A549 (cell line): ENCODE measurements around the gene LIN28A. TPM values are rescaled to one million over a fixed set of nuclear protein-coding genes. Genes with fewer than 3 reads are reported as not detected.

ENCODE experiments used
- ATAC-seq, 2 experiments: fragments of 200-7000 bp in 1 of 2; fragments of >200 bp in 1 of 2; cut with Nextera tagmentation in 1 of 2; cut with Tn5 transposase in 1 of 2; 3 replicates each; pipeline versions ENCODE4 v1.8.0 to v1.9.1; 2018 to 2020; ENCODE audit warnings: mild to moderate bottlenecking in 1 of 2, moderate library complexity in 1 of 2
- CTCF ChIA-PET: fragments of 300-600 bp; sonication (Branson Sonifier 250); formaldehyde crosslinking; extraction: SDS; loops from one replicate; lab custom pipeline; 2021; ENCODE audit warnings: antibody characterized with exemption, inconsistent platforms; lab: Yijun Ruan, JAX
- POLR2A ChIA-PET: fragments of 350-600 bp; formaldehyde crosslinking; extraction: SDS; loops from one replicate; lab custom pipeline; 2021; ENCODE audit warnings: antibody characterized with exemption, inconsistent platforms; lab: Yijun Ruan, JAX
- DNase-seq, 2 experiments: peaks; one replicate each; pipeline versions ENCODE4 v3.0.0 to v3.0.0-alpha.2; 2011 to 2016; ENCODE audit warnings: low read depth in 1 of 2, low spot score in 1 of 2
- FAIRE-seq: peaks from 2 replicates; lab custom pipeline; 2011; peaks lifted over from hg19 to GRCh38; lab: Jason Lieb, UNC
- H3K27ac ChIP-seq, 2 experiments: fragments of >200 bp; sonication (Bioruptor Twin); formaldehyde crosslinking; 3 replicates each; pipeline ENCODE4 v1.5.1; 2016 to 2017
- H3K4me1 ChIP-seq: fragments of >200 bp; sonication (Bioruptor Twin); formaldehyde crosslinking; 3 replicates; pipeline ENCODE4 v1.6.1; 2016
- H3K4me2 ChIP-seq: fragments of >200 bp; sonication (Bioruptor Twin); formaldehyde crosslinking; 3 replicates; pipeline ENCODE4 v1.6.1; 2016
- H3K4me3 ChIP-seq: fragments of >200 bp; sonication (Bioruptor Twin); formaldehyde crosslinking; 3 replicates; pipeline ENCODE4 v1.5.1; 2016
- H3K9me3 ChIP-seq: fragments of >200 bp; sonication (Bioruptor Twin); formaldehyde crosslinking; 3 replicates; pipeline ENCODE4 v1.6.1; 2016
- CBX2 ChIP-seq: fragments of 200-600 bp; sonication (generic); IDR thresholded peaks from 2 replicates; pipeline ENCODE4 v1.6.1; 2016; ENCODE audit warnings: low read depth, mild to moderate bottlenecking, borderline replicate concordance
- FOXS1 ChIP-seq: fragments of 250-450 bp; sonication (Bioruptor Pico); IDR thresholded peaks from 2 replicates; pipeline ENCODE4 v1.5.0; 2020; ENCODE audit warnings: mild to moderate bottlenecking, moderate library complexity
- GATA3 ChIP-seq: IDR thresholded peaks from 2 replicates; pipeline ENCODE4 v1.6.1; 2012; ENCODE audit warnings: borderline replicate concordance
- HDAC2 ChIP-seq: fragments of 200-600 bp; sonication (generic); IDR thresholded peaks from 2 replicates; pipeline ENCODE4 v1.6.1; 2016
- HEYL ChIP-seq: fragments of 250-450 bp; sonication (Bioruptor Pico); IDR thresholded peaks from 2 replicates; pipeline ENCODE4 v1.8.0; 2021; ENCODE audit warnings: mild to moderate bottlenecking, moderate library complexity
- HOXA7 ChIP-seq: fragments of 250-450 bp; sonication (Bioruptor Pico); IDR thresholded peaks from 2 replicates; pipeline ENCODE4 v1.5.0; 2020; ENCODE audit warnings: mild to moderate bottlenecking, moderate library complexity
- HOXB5 ChIP-seq: fragments of 250-450 bp; sonication (Bioruptor Pico); IDR thresholded peaks from 2 replicates; pipeline ENCODE4 v1.5.0; 2020; ENCODE audit warnings: mild to moderate bottlenecking, moderate library complexity
- JUN ChIP-seq, 2 experiments: fragments of >200 bp; sonication (Bioruptor Twin); formaldehyde crosslinking; IDR thresholded peaks; 2 replicates in 1 of 2; 3 replicates in 1 of 2; pipeline ENCODE4 v1.6.1; 2016 to 2017
- KDM5A ChIP-seq: fragments of 200-600 bp; sonication (generic); IDR thresholded peaks from 2 replicates; pipeline ENCODE4 v1.6.1; 2016; ENCODE audit warnings: antibody characterized with exemption, mild to moderate bottlenecking
- NPAS2 ChIP-seq: fragments of 250-450 bp; sonication (Bioruptor Pico); IDR thresholded peaks from 2 replicates; pipeline ENCODE4 v1.8.0; 2022; ENCODE audit warnings: mild to moderate bottlenecking, moderate library complexity, borderline replicate concordance
- NR3C1 ChIP-seq: fragments of >200 bp; sonication (Bioruptor Twin); formaldehyde crosslinking; IDR thresholded peaks from 3 replicates; pipeline ENCODE4 v1.6.1; 2017
- RAD21 ChIP-seq, 2 experiments: fragments of >200 bp in 1 of 2; sonication (Bioruptor Twin) in 1 of 2; formaldehyde crosslinking in 1 of 2; IDR thresholded peaks in 1 of 2; conservative IDR thresholded peaks in 1 of 2; 2 replicates in 1 of 2; 3 replicates in 1 of 2; pipeline ENCODE4 v1.6.1; 2012 to 2018; ENCODE audit warnings: inconsistent platforms in 1 of 2
- RCOR1 ChIP-seq: fragments of 150-350 bp; IDR thresholded peaks from 2 replicates; pipeline ENCODE4 v1.6.1; 2014; ENCODE audit warnings: antibody characterized with exemption, low read length, low read depth
- RFX5 ChIP-seq: fragments of 450-650 bp; IDR thresholded peaks from 2 replicates; pipeline ENCODE4 v1.7.1; 2014; ENCODE audit warnings: antibody characterized with exemption, mild to moderate bottlenecking, moderate library complexity
- SMC3 ChIP-seq: fragments of >200 bp; sonication (Bioruptor Twin); formaldehyde crosslinking; IDR thresholded peaks from 3 replicates; pipeline ENCODE4 v1.6.1; 2018; ENCODE audit warnings: inconsistent platforms
- TFCP2L1 ChIP-seq: fragments of 250-450 bp; sonication (Bioruptor Pico); IDR thresholded peaks from 2 replicates; pipeline ENCODE4 v1.5.0; 2021; ENCODE audit warnings: mild to moderate bottlenecking
- TP53 ChIP-seq: fragments of 250-450 bp; sonication (Bioruptor Pico); IDR thresholded peaks from 2 replicates; pipeline ENCODE4 v1.5.0; 2021; ENCODE audit warnings: mild to moderate bottlenecking, moderate library complexity
- ZC3H11A ChIP-seq: fragments of 450-650 bp; IDR thresholded peaks from 2 replicates; pipeline ENCODE4 v1.6.1; 2014; ENCODE audit warnings: antibody characterized with exemption, mild to moderate bottlenecking
- ZFP36 ChIP-seq: fragments of 450-650 bp; IDR thresholded peaks from 2 replicates; pipeline ENCODE4 v1.6.1; 2014; ENCODE audit warnings: borderline replicate concordance; ENCODE audit not compliant: partially characterized antibody
- WGBS: methylation state at CpG from one replicate; pipeline ENCODE4 v1.1.6; 2017; ENCODE audit errors: missing lambda C conversion rate; 5-methylcytosine and 5-hydroxymethylcytosine counted together
- polyA plus RNA-seq, 4 experiments: library from polyadenylated mRNA; depleted of rRNA in 3 of 4; stranded (reverse); fragments of >200 nt; fragmentation: RNase III in 1 of 4; extraction: RNeasy Plus Mini Kit Qiagen cat#74134 plus additional on column Dnase treatment in 1 of 4; gene quantifications; 2 replicates in 3 of 4; 3 replicates in 1 of 4; pipeline ENCODE4 v1.2.3, GENCODE V29; 2011 to 2017
- TF ChIP-seq, protein P1 (sequence below): fragments of >200 bp; sonication (Bioruptor Twin); formaldehyde crosslinking; IDR thresholded peaks from 2 replicates; pipeline ENCODE4 v1.6.1; 2016
- TF ChIP-seq, protein P2 (sequence below): fragments of >200 bp; sonication (Bioruptor Twin); formaldehyde crosslinking; IDR thresholded peaks from 3 replicates; pipeline ENCODE4 v1.6.1; 2016
- TF ChIP-seq, protein P3 (sequence below): fragments of >200 bp; sonication (Bioruptor Twin); formaldehyde crosslinking; IDR thresholded peaks from 3 replicates; pipeline ENCODE4 v1.5.1; 2016
- TF ChIP-seq, protein P4 (sequence below): IDR thresholded peaks from 2 replicates; pipeline ENCODE4 v1.6.1; 2012
- TF ChIP-seq, protein P5 (sequence below): IDR thresholded peaks from 2 replicates; pipeline ENCODE4 v1.6.1; 2012

The LIN28A gene
- polyA plus RNA-seq, 2 of the 4 experiments (the other 2 are of a cell fraction), result 0.03 to 0.04 TPM

DNA sequence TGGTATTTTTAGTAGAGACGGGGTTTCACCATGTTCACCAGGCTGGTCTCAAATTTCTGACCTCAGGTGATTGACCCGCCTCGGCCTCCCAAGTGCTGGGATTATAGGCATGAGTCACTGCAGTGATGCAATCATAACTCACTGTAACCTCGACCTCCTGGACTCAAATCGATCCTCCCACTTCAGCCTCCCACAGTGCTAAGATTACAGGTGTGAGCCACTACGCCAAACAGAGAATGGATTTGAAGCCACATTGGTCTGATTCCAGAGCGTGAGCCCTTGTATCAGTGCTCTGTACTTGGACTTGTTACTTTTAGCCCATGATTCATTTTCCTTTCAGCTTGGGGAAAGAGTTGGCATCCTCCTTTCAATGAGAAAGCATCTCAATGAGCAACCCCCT, 23.2 kb upstream of the LIN28A start (continued):
- TF ChIP-seq JUN (IDR thresholded peaks at IDR 0.05) (0 out of 5 replicates have a peak, but pooled peaks of 1 of the 2 experiments have one; percentile 33), SMC3 (no peak), FOXS1 (CRISPR knock-in tag) (no peak), TFCP2L1 (no peak), RFX5 (no peak), GATA3 (peak; percentile 63; the same call in 1 of the 2 replicates), RCOR1 (no peak), HOXA7 (CRISPR knock-in tag) (no peak), RAD21 (conservative IDR thresholded peaks at IDR 0.05 in 1 of 2, IDR thresholded peaks at IDR 0.05 in 1 of 2) (no peak), NPAS2 (CRISPR knock-in tag) (no peak), NR3C1 (no peak), CBX2 (no peak), TP53 (CRISPR knock-in tag) (no peak), ZC3H11A (no peak), KDM5A (no peak)
- TF ChIP-seq, protein P1, sequence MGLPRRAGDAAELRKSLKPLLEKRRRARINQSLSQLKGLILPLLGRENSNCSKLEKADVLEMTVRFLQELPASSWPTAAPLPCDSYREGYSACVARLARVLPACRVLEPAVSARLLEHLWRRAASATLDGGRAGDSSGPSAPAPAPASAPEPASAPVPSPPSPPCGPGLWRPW, result peak; percentile 15; the same call in 1 of the 2 replicates
- TF ChIP-seq, protein P2, sequence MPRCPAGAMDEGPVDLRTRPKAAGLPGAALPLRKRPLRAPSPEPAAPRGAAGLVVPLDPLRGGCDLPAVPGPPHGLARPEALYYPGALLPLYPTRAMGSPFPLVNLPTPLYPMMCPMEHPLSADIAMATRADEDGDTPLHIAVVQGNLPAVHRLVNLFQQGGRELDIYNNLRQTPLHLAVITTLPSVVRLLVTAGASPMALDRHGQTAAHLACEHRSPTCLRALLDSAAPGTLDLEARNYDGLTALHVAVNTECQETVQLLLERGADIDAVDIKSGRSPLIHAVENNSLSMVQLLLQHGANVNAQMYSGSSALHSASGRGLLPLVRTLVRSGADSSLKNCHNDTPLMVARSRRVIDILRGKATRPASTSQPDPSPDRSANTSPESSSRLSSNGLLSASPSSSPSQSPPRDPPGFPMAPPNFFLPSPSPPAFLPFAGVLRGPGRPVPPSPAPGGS, result no peak

DNA sequence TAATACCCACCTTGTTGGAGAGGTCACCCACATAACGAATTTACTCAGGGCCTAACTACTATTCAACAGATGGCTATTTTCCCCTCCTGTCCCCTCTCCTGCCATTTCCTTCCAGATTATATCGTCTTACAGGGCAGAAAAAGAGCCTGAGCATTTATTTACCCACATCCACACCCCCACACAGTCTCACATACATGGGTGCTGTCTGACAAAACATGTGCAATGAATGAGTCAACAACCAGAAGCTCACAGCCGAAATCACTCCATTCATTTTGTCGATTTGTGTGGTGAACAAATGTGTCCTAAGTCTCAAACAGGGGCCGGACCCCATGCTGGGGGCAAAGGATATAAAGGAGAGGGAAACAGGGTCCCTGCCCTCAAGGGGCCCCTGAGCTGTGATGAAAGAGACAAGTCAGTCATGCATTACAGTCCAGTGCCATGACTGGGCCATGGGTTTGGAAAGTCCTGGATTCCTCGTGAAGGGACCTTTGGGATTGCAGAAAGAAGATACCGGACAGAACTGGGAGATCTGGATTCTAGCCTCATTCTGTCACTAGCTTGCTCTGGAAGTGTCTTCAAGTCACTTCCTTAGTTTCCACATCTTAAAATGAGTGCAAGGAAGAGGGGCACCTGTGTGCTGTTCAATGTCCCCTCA, 21.7 kb upstream of the LIN28A start:
- no peak for FAIRE-seq
- ATAC-seq, result no peak
- TF ChIP-seq HOXB5, result no peak
- TF ChIP-seq GATA3, result no peak
- no peak for TF ChIP-seq ZFP36
- no peak for TF ChIP-seq NPAS2 (CRISPR knock-in tag)
- TF ChIP-seq RFX5, result no peak
- TF ChIP-seq, protein P3, sequence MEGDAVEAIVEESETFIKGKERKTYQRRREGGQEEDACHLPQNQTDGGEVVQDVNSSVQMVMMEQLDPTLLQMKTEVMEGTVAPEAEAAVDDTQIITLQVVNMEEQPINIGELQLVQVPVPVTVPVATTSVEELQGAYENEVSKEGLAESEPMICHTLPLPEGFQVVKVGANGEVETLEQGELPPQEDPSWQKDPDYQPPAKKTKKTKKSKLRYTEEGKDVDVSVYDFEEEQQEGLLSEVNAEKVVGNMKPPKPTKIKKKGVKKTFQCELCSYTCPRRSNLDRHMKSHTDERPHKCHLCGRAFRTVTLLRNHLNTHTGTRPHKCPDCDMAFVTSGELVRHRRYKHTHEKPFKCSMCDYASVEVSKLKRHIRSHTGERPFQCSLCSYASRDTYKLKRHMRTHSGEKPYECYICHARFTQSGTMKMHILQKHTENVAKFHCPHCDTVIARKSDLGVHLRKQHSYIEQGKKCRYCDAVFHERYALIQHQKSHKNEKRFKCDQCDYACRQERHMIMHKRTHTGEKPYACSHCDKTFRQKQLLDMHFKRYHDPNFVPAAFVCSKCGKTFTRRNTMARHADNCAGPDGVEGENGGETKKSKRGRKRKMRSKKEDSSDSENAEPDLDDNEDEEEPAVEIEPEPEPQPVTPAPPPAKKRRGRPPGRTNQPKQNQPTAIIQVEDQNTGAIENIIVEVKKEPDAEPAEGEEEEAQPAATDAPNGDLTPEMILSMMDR, result no peak
- TF ChIP-seq, protein P4, sequence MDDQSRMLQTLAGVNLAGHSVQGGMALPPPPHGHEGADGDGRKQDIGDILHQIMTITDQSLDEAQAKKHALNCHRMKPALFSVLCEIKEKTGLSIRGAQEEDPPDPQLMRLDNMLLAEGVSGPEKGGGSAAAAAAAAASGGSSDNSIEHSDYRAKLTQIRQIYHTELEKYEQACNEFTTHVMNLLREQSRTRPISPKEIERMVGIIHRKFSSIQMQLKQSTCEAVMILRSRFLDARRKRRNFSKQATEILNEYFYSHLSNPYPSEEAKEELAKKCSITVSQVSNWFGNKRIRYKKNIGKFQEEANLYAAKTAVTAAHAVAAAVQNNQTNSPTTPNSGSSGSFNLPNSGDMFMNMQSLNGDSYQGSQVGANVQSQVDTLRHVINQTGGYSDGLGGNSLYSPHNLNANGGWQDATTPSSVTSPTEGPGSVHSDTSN, result no peak
- no peak for TF ChIP-seq HDAC2
- TF ChIP-seq, protein P5, sequence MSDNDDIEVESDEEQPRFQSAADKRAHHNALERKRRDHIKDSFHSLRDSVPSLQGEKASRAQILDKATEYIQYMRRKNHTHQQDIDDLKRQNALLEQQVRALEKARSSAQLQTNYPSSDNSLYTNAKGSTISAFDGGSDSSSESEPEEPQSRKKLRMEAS, result no peak
- TF ChIP-seq HEYL (CRISPR knock-in tag), result no peak
- WGBS, result 95% methylated on average over 7 of the region's 7 CpGs
- peaks cover 20% of the 10 kb centered on the region for H3K4me1 ChIP-seq
- DNase-seq, result no peak
- no peak overlapping the region for H3K4me3 ChIP-seq
- ChIA-PET CTCF (interaction anchor here (1.3 to 3.7 kb wide), 6 partner anchors 11 to 219 kb away, joined by 3 to 20 read pairs (median 7); partner anchors contain the start of gene ZNF593), POLR2A (no interaction called here)
- 0 out of 6 replicates have a peak overlapping the region, but pooled peaks of 1 of the 2 experiments have one; percentile 31 for H3K27ac ChIP-seq
- H3K4me2 ChIP-seq, result no peak overlapping the region
- no peaks in the 10 kb centered on the region for H3K9me3 ChIP-seq
